OCI-M1 (cell line): Measurements from ENCODE around the gene RMRP.

Experiments used
- DNase-seq: peaks from one replicate; lab custom pipeline; 2025; lab: John Stamatoyannopoulos, UW

The RMRP gene

GRCh38 chr9:35657546-35658136 is at the start of gene RMRP:
Gene RMRP (minus strand): TSS chr9:35658019.
- peak; percentile 99 for DNase-seq

GRCh38 chr9:35706951-35707350 is 49.1 kb upstream of the RMRP start:
- DNase-seq: no peak

GRCh38 chr9:35705836-35706430 is 48.1 kb upstream of the RMRP start:
- DNase-seq: no peak

GRCh38 chr9:35705372-35705771 is 47.6 kb upstream of the RMRP start:
- DNase-seq: no peak

- DNase-seq: no peak
Observed at GRCh38 chr9:35703906-35704672, 46.3 kb upstream of the RMRP start.

GRCh38 chr9:35702696-35703095 is 44.9 kb upstream of the RMRP start:
- no peak for DNase-seq

- DNase-seq: no peak
Observed at GRCh38 chr9:35700942-35701341, 43.1 kb upstream of the RMRP start.

GRCh38 chr9:35700031-35700430 is 42.2 kb upstream of the RMRP start:
- no peak for DNase-seq

GRCh38 chr9:35698231-35698630 is 40.4 kb upstream of the RMRP start:
- DNase-seq: no peak

- no peak for DNase-seq
Observed at GRCh38 chr9:35697486-35697885, 39.7 kb upstream of the RMRP start.

GRCh38 chr9:35696520-35697215 is 38.8 kb upstream of the RMRP start:
- DNase-seq: peak; percentile 77

- DNase-seq: no peak
Observed at GRCh38 chr9:35695943-35696401, 38.2 kb upstream of the RMRP start.

GRCh38 chr9:35691757-35692301 is 34.0 kb upstream of the RMRP start:
- no peak for DNase-seq

GRCh38 chr9:35691334-35691650 is 33.5 kb upstream of the RMRP start:
- DNase-seq: no peak

GRCh38 chr9:35690614-35691333 is 33.0 kb upstream of the RMRP start:
- peak; percentile 69 for DNase-seq

- no peak for DNase-seq
Observed at GRCh38 chr9:35690294-35690613, 32.4 kb upstream of the RMRP start.

- no peak for DNase-seq
Observed at GRCh38 chr9:35689542-35690293, 31.9 kb upstream of the RMRP start, which contains the start of gene TPM2. Gene TPM2 (minus strand): TSS chr9:35689925. CDS start chr9:35689817, 108 bp downstream.

- DNase-seq: peak; percentile 36
Observed at GRCh38 chr9:35688558-35689541, 31.0 kb upstream of the RMRP start.

- no peak for DNase-seq
Observed at GRCh38 chr9:35687972-35688557, 30.2 kb upstream of the RMRP start.

GRCh38 chr9:35687306-35687705 is 29.5 kb upstream of the RMRP start:
- no peak for DNase-seq
